SK-N-SH (cell line): ENCODE data around the gene SNX10. TPM values are rescaled to one million over a fixed set of nuclear protein-coding genes. Genes with fewer than 3 reads are reported as not detected.

Experiments used
- CTCF ChIA-PET: fragments of 300-600, 350-600 bp; formaldehyde crosslinking; extraction: SDS; loops from one replicate; lab custom pipeline; 2021; lab: Yijun Ruan, JAX
- POLR2A ChIA-PET: fragments of 350-600 bp; sonication (Branson Sonifier 250); formaldehyde crosslinking; extraction: SDS; loops from one replicate; lab custom pipeline; 2020; ENCODE audit warnings: antibody characterized with exemption, inconsistent platforms; lab: Yijun Ruan, JAX
- DNase-seq: peaks from one replicate; pipeline ENCODE4 v3.0.0; 2012
- H2AFZ ChIP-seq: fragments of 200-600 bp; sonication (generic); 2 replicates; pipeline ENCODE4 v1.8.1; 2016; ENCODE audit warnings: antibody characterized with exemption, mild to moderate bottlenecking, low read depth
- H3F3A ChIP-seq: fragments of 200-600 bp; sonication (generic); replicated peaks from 2 replicates; pipeline ENCODE3; 2016; ENCODE audit warnings: antibody characterized with exemption, mild to moderate bottlenecking; ENCODE audit not compliant: insufficient read depth
- H3K27ac ChIP-seq, 2 experiments: fragments of 200-500 bp in 1 of 2; fragments of 200-600 bp in 1 of 2; sonication (Bioruptor generic) in 1 of 2; sonication (generic), shearing (Covaris generic) in 1 of 2; 2 replicates each; pipeline versions ENCODE4 v1.5.1 to v1.6.1; 2014 to 2016; ENCODE audit warnings: low read depth in 2 of 2, inconsistent platforms in 1 of 2, low read length in 1 of 2, mild to moderate bottlenecking in 1 of 2, mixed read lengths in 1 of 2
- H3K27me3 ChIP-seq: fragments of 200-600 bp; sonication (generic), shearing (Covaris generic); 2 replicates; pipeline ENCODE4 v1.6.1; 2016; ENCODE audit warnings: mixed run types; ENCODE audit not compliant: insufficient read depth
- H3K36me3 ChIP-seq, 2 experiments: fragments of 200-500 bp in 1 of 2; fragments of 200-600 bp in 1 of 2; sonication (Bioruptor generic) in 1 of 2; sonication (generic) in 1 of 2; replicated peaks in 1 of 2; 2 replicates each; pipeline versions ENCODE3 to v1.5.1; 2014 to 2016; ENCODE audit warnings: low read length in 1 of 2, mild to moderate bottlenecking in 1 of 2; ENCODE audit not compliant: insufficient read depth in 2 of 2, control insufficient read depth in 1 of 2
- H3K4me1 ChIP-seq, 2 experiments: fragments of 200-500 bp in 1 of 2; fragments of 200-600 bp in 1 of 2; sonication (Bioruptor generic) in 1 of 2; sonication (generic), shearing (Covaris generic) in 1 of 2; 2 replicates each; pipeline versions ENCODE4 v1.5.1 to v1.6.1; 2014 to 2016; ENCODE audit warnings: low read depth in 1 of 2, low read length in 1 of 2, mixed run types in 1 of 2; ENCODE audit not compliant: insufficient read depth in 2 of 2, control insufficient read depth in 1 of 2
- H3K4me2 ChIP-seq: fragments of 200-600 bp; sonication (generic), shearing (Covaris generic); 2 replicates; pipeline ENCODE4 v1.6.1; 2017; ENCODE audit warnings: mixed run types
- H3K4me3 ChIP-seq, 2 experiments: fragments of 200-500 bp in 1 of 2; fragments of 200-600 bp in 1 of 2; sonication (Bioruptor generic) in 1 of 2; sonication (generic), shearing (Covaris generic) in 1 of 2; 2 replicates each; pipeline versions ENCODE4 v1.5.1 to v1.8.1; 2014 to 2016; ENCODE audit warnings: low read depth in 2 of 2, inconsistent platforms in 1 of 2, low read length in 1 of 2, mild to moderate bottlenecking in 1 of 2, mixed read lengths in 1 of 2, moderate library complexity in 1 of 2
- H3K79me2 ChIP-seq: fragments of 200-600 bp; sonication (generic); 2 replicates; pipeline ENCODE4 v1.8.1; 2017; ENCODE audit warnings: mild to moderate bottlenecking; ENCODE audit not compliant: insufficient read depth
- H3K9ac ChIP-seq: fragments of 200-600 bp; sonication (generic); 2 replicates; pipeline ENCODE4 v1.6.1; 2017; ENCODE audit warnings: mixed run types
- H3K9me2 ChIP-seq: fragments of 200-600 bp; sonication (generic); 2 replicates; pipeline ENCODE4 v1.6.1; 2017; ENCODE audit warnings: mixed run types
- H3K9me3 ChIP-seq: fragments of 200-600 bp; sonication (generic); 2 replicates; pipeline ENCODE4 v1.6.1; 2017; ENCODE audit warnings: mixed run types, mild to moderate bottlenecking, moderate library complexity
- H4K20me1 ChIP-seq: fragments of 200-600 bp; sonication (generic); 2 replicates; pipeline ENCODE4 v1.6.1; 2017; ENCODE audit warnings: mild to moderate bottlenecking, mixed run types; ENCODE audit not compliant: insufficient read depth
- CHD2 ChIP-seq: fragments of 150-350 bp; IDR thresholded peaks from 2 replicates; pipeline ENCODE4 v1.6.1; 2018; ENCODE audit warnings: low read length; ENCODE audit not compliant: partially characterized antibody
- EZH2phosphoT487 ChIP-seq: fragments of 200-600 bp; sonication (generic); IDR thresholded peaks from 2 replicates; pipeline ENCODE4 v1.6.1; 2017; ENCODE audit warnings: low read depth, mixed run types, mild to moderate bottlenecking, antibody characterized with exemption, moderate library complexity, borderline replicate concordance
- FOXJ3 ChIP-seq: sonication (generic); formaldehyde crosslinking; IDR thresholded peaks from 2 replicates; pipeline ENCODE4 v1.5.1; 2020; ENCODE audit warnings: mild to moderate bottlenecking, missing genetic modification reagents
- GABPA ChIP-seq: IDR thresholded peaks from 2 replicates; pipeline ENCODE4 v1.4.0; 2012; ENCODE audit warnings: low read depth, mild to moderate bottlenecking
- GATA2 ChIP-seq: sonication (generic); formaldehyde crosslinking; IDR thresholded peaks from 2 replicates; pipeline ENCODE4 v1.5.0; 2020; ENCODE audit warnings: mild to moderate bottlenecking, missing genetic modification reagents
- IRF3 ChIP-seq: fragments of 150-350 bp; IDR thresholded peaks from 2 replicates; pipeline ENCODE4 v1.6.1; 2016; ENCODE audit warnings: mild to moderate bottlenecking, low read depth, low read length
- JUND ChIP-seq: IDR thresholded peaks from 2 replicates; pipeline ENCODE4 v1.4.0; 2012
- MEF2A ChIP-seq: IDR thresholded peaks from 2 replicates; pipeline ENCODE4 v1.4.0; 2012; ENCODE audit warnings: low read depth, borderline replicate concordance
- MXI1 ChIP-seq: IDR thresholded peaks from 2 replicates; pipeline ENCODE4 v1.6.1; 2012; ENCODE audit warnings: mild to moderate bottlenecking, low read depth, low read length, improper control_type of control experiment
- NRF1 ChIP-seq: IDR thresholded peaks from 2 replicates; pipeline ENCODE4 v1.6.1; 2012; ENCODE audit warnings: low read depth, mild to moderate bottlenecking, low read length
- POLR2AphosphoS5 ChIP-seq: IDR thresholded peaks from 2 replicates; pipeline ENCODE4 v1.6.1; 2012; ENCODE audit warnings: low read depth, low read length
- RAD21 ChIP-seq: IDR thresholded peaks from 2 replicates; pipeline ENCODE4 v1.6.1; 2012; ENCODE audit warnings: mild to moderate bottlenecking, low read length
- RCOR1 ChIP-seq: fragments of 150-350 bp; IDR thresholded peaks from 2 replicates; pipeline ENCODE4 v1.6.1; 2017; ENCODE audit warnings: antibody characterized with exemption, low read length
- REST ChIP-seq: IDR thresholded peaks from 2 replicates; pipeline ENCODE4 v1.6.1; 2012; ENCODE audit warnings: mild to moderate bottlenecking, low read depth, low read length, moderate library complexity
- RFX5 ChIP-seq: IDR thresholded peaks from 2 replicates; pipeline ENCODE4 v1.6.1; 2012; ENCODE audit warnings: mild to moderate bottlenecking, improper control_type of control experiment, low read length
- RXRA ChIP-seq: IDR thresholded peaks from 2 replicates; pipeline ENCODE4 v1.4.0; 2012; ENCODE audit warnings: low read depth, mild to moderate bottlenecking, borderline replicate concordance
- TEAD4 ChIP-seq: IDR thresholded peaks from 2 replicates; pipeline ENCODE4 v1.4.0; 2012; ENCODE audit warnings: mild to moderate bottlenecking, borderline replicate concordance; ENCODE audit not compliant: insufficient read depth
- WGBS: methylation state at CpG from one replicate; pipeline ENCODE4 v1.1.6; 2017; ENCODE audit warnings: low lambda C conversion rate; 5-methylcytosine and 5-hydroxymethylcytosine counted together
- polyA plus RNA-seq, 3 experiments: library from polyadenylated mRNA; depleted of rRNA; stranded (reverse); fragments of >200 nt; gene quantifications; 2 replicates each; pipeline ENCODE4 v1.2.3, GENCODE V29; 2012

Gene SNX10
- polyA plus RNA-seq, 1 of the 3 experiments (the other 2 are of a cell fraction): 0.02 TPM

GRCh38 chr7:26348234-26348851 is 56.7 kb downstream of the SNX10 start:
- no peak overlapping the region for H3K4me2 ChIP-seq
- H3K4me3 ChIP-seq: no peak overlapping the region
- no peak for DNase-seq
- TF ChIP-seq EZH2phosphoT487: no peak
- no peak for TF ChIP-seq RCOR1
- no peak for TF ChIP-seq GABPA
- TF ChIP-seq RFX5: no peak
- no peak for TF ChIP-seq TEAD4
- TF ChIP-seq JUND: no peak
- no peak for TF ChIP-seq MEF2A
- TF ChIP-seq NRF1: no peak
- no peak for TF ChIP-seq POLR2AphosphoS5
- TF ChIP-seq GATA2 (CRISPR knock-in tag): no peak
- no peak for TF ChIP-seq RXRA
- TF ChIP-seq MXI1: no peak
- no peak for TF ChIP-seq RAD21
- no peaks in the 10 kb centered on the region for H3K9me2 ChIP-seq
- CTCF ChIA-PET: interaction anchor here (0.6 to 5.1 kb wide), 13 partner anchors 9 to 814 kb away, joined by 3 to 26 read pairs (median 6); no protein-coding TSS in a partner anchor
- no peaks in the 10 kb centered on the region for H3K79me2 ChIP-seq
- no peaks in the 10 kb centered on the region for H3F3A ChIP-seq
- POLR2A ChIA-PET: interaction anchor here (0.5 kb wide), 1 partner anchor 80 kb away, joined by 4 read pairs; no protein-coding TSS in a partner anchor
- H2AFZ ChIP-seq: no peak overlapping the region
- no peaks in the 10 kb centered on the region for H3K36me3 ChIP-seq
- no peaks in the 10 kb centered on the region for H3K9me3 ChIP-seq
- WGBS: 64% methylated on average over 10 of the region's 10 CpGs
- no peaks in the 10 kb centered on the region for H4K20me1 ChIP-seq
- H3K9ac ChIP-seq: no peak overlapping the region
- H3K27ac ChIP-seq: no peak overlapping the region
- H3K4me1 ChIP-seq: peaks cover 0 to 3% of the 10 kb centered on the region in 2 experiments; a peak in 2 of 4 replicates
- H3K27me3 ChIP-seq: no peaks in the 10 kb centered on the region

- peaks cover 0 to 3% of the 10 kb centered on the region in 2 experiments; a peak in 2 of 4 replicates for H3K4me1 ChIP-seq
- H2AFZ ChIP-seq: no peak overlapping the region
- H3K9me3 ChIP-seq: no peaks in the 10 kb centered on the region
- no peak overlapping the region for H3K9ac ChIP-seq
- ChIA-PET CTCF (interaction anchor here (0.6 to 5.1 kb wide), 13 partner anchors 8 to 813 kb away, joined by 3 to 26 read pairs (median 6); no protein-coding TSS in a partner anchor), POLR2A (no interaction called here)
- H3K27ac ChIP-seq: no peak overlapping the region
- 41% methylated on average over 6 of the region's 6 CpGs for WGBS
- H3K27me3 ChIP-seq: no peaks in the 10 kb centered on the region
- TF ChIP-seq CHD2 (no peak), MEF2A (no peak), IRF3 (no peak), FOXJ3 (CRISPR knock-in tag) (no peak), REST (no peak)
- H4K20me1 ChIP-seq: no peaks in the 10 kb centered on the region
- no peaks in the 10 kb centered on the region for H3K79me2 ChIP-seq
- H3K9me2 ChIP-seq: no peaks in the 10 kb centered on the region
- H3K36me3 ChIP-seq: no peaks in the 10 kb centered on the region
- H3K4me3 ChIP-seq: no peak overlapping the region
- H3F3A ChIP-seq: no peaks in the 10 kb centered on the region
- DNase-seq: no peak
- H3K4me2 ChIP-seq: no peak overlapping the region
Observed at GRCh38 chr7:26349005-26349915, 57.6 kb downstream of the SNX10 start.
